Stomach smooth muscle (tissue), 2 donors: ENCODE measurements around the gene TTC39C.
"Not testable (repeated sequence)": the region's sequence is repeated elsewhere in the genome, so short reads cannot be mapped to it uniquely, and the experiment has no call there.

Source experiments
- H3K27ac ChIP-seq: one replicate; pipeline ENCODE4 v1.7.0; 2013; ENCODE audit warnings: mild to moderate bottlenecking, low read length, inconsistent platforms
- H3K27me3 ChIP-seq, 2 donors: one replicate each; pipeline ENCODE4 v1.7.0; 2013; ENCODE audit warnings: low read length in 2 of 2; ENCODE audit not compliant: insufficient read depth in 2 of 2, control insufficient read depth in 1 of 2
- H3K36me3 ChIP-seq, 2 donors: one replicate each; pipeline ENCODE4 v1.7.0; 2013; ENCODE audit warnings: low read length in 2 of 2; ENCODE audit not compliant: control insufficient read depth in 2 of 2, insufficient read depth in 2 of 2
- H3K4me1 ChIP-seq: one replicate; pipeline ENCODE4 v1.7.0; 2013; ENCODE audit warnings: low read length; ENCODE audit not compliant: control insufficient read depth, insufficient read depth
- H3K4me3 ChIP-seq, 2 donors: one replicate each; pipeline ENCODE4 v1.7.0; 2013; ENCODE audit warnings: low read length in 2 of 2
- H3K9ac ChIP-seq, 2 donors: one replicate each; pipeline ENCODE4 v1.7.0; 2013; ENCODE audit warnings: low read length in 2 of 2, mild to moderate bottlenecking in 1 of 2
- H3K9me3 ChIP-seq, 2 donors: one replicate each; pipeline ENCODE4 v1.7.0; 2013; ENCODE audit warnings: low read length in 2 of 2; ENCODE audit not compliant: control insufficient read depth in 2 of 2
- donor health status: healthy.
- donor health status: Pancreatic carcinoma.

The TTC39C gene

DNA sequence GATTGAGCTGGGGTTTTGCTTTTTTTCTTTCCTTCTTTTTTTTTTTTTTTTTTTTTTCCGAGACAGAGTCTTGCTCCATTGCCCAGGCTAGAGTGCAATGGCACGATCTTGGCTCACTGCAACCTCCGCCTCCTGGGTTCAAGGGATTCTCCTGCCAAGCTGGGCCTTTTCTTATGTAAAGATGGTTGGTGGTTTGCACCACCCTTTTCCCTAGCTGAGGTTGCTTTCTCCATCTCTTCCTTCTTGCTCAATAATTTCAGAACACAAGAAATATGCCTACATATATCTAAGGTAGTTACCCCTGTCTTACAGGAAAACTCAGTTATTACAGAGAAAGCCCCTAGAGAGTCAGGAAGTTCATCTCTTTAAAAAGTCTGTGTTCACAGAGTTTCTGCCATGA, 7.0 kb downstream of the TTC39C start:
- Histone ChIP-seq H3K4me1 (no peaks in the 10 kb centered on the region), H3K27ac (no peak overlapping the region)

DNA sequence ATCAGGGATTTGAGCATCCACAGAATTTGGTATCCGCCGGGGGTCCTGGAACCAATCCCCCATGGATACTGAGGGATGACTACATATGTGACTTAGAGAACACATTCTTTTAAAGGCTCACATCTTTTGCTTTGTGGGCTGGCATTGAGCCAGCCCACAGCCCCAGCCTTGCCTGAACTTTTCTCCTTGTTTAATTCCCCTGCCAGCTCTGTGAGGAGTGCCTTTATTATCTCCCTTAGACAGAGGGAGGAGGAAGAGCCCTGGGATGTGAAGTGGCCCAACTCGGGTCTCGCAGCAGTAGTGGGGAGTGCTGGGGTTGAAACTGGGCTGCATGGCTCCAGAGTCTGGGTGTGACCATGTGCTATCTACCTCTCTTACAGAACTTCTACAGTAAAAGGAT, 7.6 kb downstream of the TTC39C start:
- Histone ChIP-seq H3K36me3 (peaks cover 0 to 2% of the 10 kb centered on the region in 2 donors), H3K27me3 (no peaks in the 10 kb centered on the region), H3K27ac (no peak overlapping the region), H3K9me3 (no peaks in the 10 kb centered on the region), H3K9ac (no peak overlapping the region), H3K4me1 (no peaks in the 10 kb centered on the region), H3K4me3 (no peak overlapping the region)

More for the DNA sequence above, 7.0 kb downstream of the TTC39C start:
- no peak overlapping the region for H3K9ac ChIP-seq
- peaks cover 0 to 2% of the 10 kb centered on the region in 2 donors for H3K36me3 ChIP-seq
- no peaks in the 10 kb centered on the region for H3K27me3 ChIP-seq
- H3K4me3 ChIP-seq = no peak overlapping the region
- H3K9me3 ChIP-seq = no peaks in the 10 kb centered on the region

DNA sequence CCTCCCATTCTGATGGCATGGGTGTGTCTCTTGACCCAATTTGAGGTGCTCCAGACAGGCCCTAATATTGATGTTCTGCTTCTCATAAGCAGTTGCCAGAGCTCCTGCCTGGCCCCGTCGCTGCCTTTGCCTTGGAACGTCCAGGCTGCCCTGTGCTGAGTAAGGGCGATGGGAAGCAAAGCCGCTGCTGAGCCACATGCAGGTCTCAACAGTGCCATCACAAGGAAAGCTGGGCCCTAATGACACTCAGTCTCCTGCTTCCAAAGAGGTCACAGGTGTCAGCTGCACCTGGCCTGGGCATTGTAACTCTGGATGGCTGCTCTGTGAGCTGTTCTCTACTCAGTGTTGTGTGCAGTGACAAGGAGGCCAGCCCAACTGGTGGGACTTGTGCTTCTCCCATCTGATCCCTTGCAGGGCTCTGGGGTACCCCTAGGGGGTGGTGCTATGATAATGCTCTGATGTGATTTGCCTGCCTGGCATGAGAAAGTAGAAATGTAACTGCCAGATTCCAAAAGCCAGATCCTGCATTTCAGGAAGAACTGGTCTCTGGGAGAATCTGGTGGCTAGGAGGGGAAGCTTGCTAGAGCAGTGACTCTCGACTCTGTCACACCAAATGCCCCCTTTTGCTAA, 8.7 kb downstream of the TTC39C start:
- no peaks in the 10 kb centered on the region for H3K9me3 ChIP-seq
- H3K36me3 ChIP-seq = peaks cover 0 to 2% of the 10 kb centered on the region in 2 donors
- peaks cover 3% of the 10 kb centered on the region for H3K4me1 ChIP-seq
- no peak overlapping the region for H3K4me3 ChIP-seq
- H3K9ac ChIP-seq = peak overlapping the region in 1 of 2 donors; percentile 13
- H3K27ac ChIP-seq = no peak overlapping the region
- H3K27me3 ChIP-seq = no peaks in the 10 kb centered on the region

DNA sequence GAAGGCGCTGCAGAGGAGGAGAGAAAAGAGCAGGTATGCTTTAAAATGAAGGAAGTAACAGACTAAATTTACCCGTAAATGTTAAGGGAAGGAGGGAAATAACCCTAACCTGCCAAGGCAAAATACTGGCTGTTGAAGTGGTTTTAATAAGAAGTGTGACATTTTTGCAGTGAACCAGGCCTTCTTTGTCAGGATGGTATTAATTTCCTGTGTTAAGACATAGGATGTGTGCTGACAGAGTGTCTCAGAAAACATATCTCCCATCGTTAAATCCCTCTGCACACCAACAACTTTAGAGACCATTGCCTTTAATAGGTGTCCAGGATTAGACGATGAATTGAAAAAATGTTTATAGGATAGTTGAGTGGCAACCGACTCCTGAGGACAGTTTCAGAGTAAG, 9.9 kb downstream of the TTC39C start:
- no peaks in the 10 kb centered on the region for H3K27me3 ChIP-seq
- no peak overlapping the region for H3K27ac ChIP-seq
- H3K4me3 ChIP-seq = no peak overlapping the region
- peaks cover 0 to 2% of the 10 kb centered on the region in 2 donors for H3K36me3 ChIP-seq
- peaks cover 3% of the 10 kb centered on the region for H3K4me1 ChIP-seq
- H3K9ac ChIP-seq = no peak overlapping the region
- no peaks in the 10 kb centered on the region for H3K9me3 ChIP-seq

DNA sequence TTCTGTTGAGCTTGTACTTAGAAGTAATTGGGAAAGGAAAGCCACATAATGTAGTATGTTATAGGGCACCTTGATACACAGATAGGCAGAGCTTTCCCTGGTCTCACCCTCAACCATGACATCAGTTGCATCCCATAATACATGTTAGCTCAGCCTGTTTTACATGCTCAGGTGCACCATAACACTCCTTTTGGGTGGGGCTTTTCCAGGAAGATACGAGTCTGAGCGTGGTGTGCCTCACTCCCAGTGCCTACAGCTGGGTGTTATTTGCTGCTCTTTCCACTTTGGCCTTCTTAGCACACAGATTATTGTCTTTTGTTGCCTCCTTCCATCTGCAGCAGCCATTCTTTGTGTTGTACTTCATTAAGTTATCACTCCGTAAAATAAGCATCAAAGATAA, 11.9 kb downstream of the TTC39C start:
- Histone ChIP-seq H3K27me3 (no peaks in the 10 kb centered on the region), H3K9me3 (no peaks in the 10 kb centered on the region), H3K9ac (no peak overlapping the region), H3K36me3 (peaks cover 0 to 2% of the 10 kb centered on the region in 2 donors), H3K4me3 (no peak overlapping the region), H3K27ac (no peak overlapping the region), H3K4me1 (peaks cover 3% of the 10 kb centered on the region)

DNA sequence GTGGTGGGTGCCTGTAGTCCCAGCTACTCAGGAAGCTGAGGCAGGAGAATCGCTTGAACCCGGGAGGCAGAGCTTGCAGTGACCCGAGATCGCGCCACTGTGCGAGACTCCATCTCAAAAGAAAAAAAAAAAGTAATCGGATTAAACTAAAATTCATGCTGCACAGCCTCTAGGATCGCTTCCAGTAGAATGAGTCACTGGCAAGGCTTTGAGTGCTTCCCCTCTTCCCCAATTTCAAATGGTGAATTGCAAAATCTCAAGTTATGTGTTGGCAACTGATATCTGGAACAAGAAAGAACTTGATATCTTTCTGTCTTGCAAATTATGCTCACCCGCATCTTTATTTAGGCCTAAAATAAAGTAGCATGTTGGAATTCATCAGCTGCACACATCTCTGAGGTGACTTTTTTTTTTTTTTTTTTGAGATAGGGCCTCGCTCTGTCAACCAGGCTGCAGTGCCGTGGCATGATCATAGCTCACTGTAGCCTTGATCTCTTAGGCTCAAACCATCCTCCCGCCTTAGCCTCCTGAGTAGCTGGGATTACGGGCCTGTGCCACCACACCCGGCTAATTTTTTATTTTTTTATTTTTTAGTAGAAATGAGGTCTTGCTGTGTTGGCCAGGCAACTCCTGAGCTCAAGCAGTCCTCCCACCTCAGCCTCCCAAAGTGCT, 12.7 kb downstream of the TTC39C start:
- Histone ChIP-seq H3K27me3 (no peaks in the 10 kb centered on the region), H3K36me3 (peaks cover 0 to 2% of the 10 kb centered on the region in 2 donors), H3K4me3 (no peak overlapping the region), H3K27ac (no peak overlapping the region), H3K9me3 (no peaks in the 10 kb centered on the region), H3K4me1 (peaks cover 3% of the 10 kb centered on the region), H3K9ac (no peak overlapping the region)

DNA sequence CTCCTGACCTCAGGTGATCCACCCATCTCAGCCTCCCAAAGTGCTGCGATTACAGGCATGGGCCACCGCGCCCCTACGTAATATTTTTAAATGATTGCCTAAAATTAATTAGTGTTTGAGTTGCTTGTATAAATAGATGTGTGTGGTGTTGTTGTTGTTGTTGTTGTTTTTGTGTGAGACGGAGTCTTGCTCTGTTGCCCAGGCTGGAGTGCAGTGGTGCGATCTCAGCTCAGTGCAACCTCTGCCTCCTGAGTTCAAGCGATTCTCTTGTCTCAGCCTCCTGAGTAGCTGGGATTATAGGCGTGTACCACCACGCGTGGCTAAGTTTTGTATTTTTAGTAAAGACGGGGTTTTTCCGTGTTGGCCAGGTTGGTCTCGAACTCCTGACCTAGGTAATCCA, 14.4 kb downstream of the TTC39C start:
- H3K27ac ChIP-seq, H3K36me3 ChIP-seq, H3K4me1 ChIP-seq, H3K27me3 ChIP-seq, H3K9me3 ChIP-seq, H3K4me3 ChIP-seq, H3K9ac ChIP-seq: not testable (repeated sequence)

DNA sequence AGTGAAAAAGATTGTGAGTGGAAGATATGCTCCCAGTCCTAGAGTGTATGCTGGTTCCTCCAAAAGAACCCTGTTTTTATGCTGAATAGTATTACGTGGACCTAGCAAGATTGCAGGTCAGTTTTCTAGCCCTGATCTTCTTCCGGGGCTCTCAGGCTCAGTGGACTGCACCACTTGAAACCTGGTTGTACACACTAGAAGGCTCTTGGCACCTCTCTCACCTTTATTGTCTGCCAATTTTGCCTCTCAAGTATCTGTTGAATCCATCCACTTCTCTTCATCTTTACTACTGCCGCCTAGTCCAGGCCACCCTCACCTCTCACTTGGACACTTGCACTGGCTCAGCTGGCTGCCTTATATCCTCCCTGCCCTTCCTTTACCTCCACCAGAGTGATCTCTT, 16.8 kb downstream of the TTC39C start:
- H3K27ac ChIP-seq = no peak overlapping the region
- H3K4me1 ChIP-seq = peaks cover 3% of the 10 kb centered on the region

DNA sequence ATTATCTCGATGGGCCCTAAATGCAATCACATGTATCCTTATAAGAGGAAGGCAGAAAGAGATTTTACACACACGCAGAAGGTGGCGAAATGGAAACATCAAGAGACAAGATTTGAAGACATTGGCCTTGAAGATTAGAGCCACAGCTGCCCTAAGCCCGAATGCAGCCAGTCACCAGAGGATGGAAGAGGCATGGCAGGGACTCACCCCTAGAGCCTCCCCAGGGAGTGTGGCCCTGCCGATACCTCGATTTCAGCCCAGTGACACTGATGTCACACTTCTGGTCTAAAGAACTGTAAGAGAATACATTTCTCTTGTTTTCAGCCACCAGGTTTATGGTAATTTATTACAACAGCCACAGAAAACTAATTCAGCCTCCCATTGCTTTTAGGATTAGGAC, 17.4 kb downstream of the TTC39C start:
- H3K9ac ChIP-seq = no peak overlapping the region
- H3K4me1 ChIP-seq = peaks cover 3% of the 10 kb centered on the region
- H3K27ac ChIP-seq = no peak overlapping the region
- H3K36me3 ChIP-seq = no peaks in the 10 kb centered on the region
- H3K4me3 ChIP-seq = no peak overlapping the region
- no peaks in the 10 kb centered on the region for H3K9me3 ChIP-seq
- no peaks in the 10 kb centered on the region for H3K27me3 ChIP-seq

More for the DNA sequence above, 16.8 kb downstream of the TTC39C start:
- H3K9ac ChIP-seq = no peak overlapping the region
- no peaks in the 10 kb centered on the region for H3K9me3 ChIP-seq
- no peaks in the 10 kb centered on the region for H3K36me3 ChIP-seq
- H3K4me3 ChIP-seq = no peak overlapping the region
- H3K27me3 ChIP-seq = no peaks in the 10 kb centered on the region

DNA sequence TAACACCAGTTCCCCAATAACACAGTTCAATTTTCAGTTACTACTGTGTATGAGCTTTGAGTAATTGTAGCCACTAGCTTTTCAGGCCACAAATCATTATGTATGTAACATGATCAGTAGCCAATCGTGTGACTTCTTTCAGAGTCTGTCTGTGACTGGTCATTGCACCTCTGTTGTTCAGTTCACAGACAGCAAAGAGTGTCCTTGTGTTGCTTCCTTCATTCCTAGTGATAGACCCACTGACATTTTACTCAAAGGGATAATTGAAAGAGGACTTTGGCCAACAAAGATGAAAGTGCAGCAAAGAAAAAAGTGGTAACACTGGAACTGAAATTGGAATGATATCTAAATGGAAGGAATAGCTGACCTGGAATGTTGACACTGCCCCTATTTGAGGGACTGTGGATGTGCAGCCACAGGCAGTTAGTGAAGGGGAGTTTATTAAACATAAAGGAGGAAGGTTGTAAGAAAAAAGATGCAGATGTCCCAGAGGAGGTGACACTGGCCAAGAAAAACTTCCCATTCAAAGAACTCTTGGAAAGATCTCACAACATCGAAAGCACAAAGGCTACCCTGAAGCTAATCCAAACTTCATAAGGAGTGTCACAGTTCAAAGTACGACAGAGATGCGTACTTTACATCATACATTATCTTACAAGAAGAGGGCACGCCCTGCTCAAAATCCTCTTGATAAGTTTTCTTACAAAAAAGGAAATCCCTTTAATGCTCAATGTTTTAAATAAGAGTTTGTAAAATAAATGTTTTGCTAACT, 19.3 kb downstream of the TTC39C start:
- no peaks in the 10 kb centered on the region for H3K36me3 ChIP-seq

DNA sequence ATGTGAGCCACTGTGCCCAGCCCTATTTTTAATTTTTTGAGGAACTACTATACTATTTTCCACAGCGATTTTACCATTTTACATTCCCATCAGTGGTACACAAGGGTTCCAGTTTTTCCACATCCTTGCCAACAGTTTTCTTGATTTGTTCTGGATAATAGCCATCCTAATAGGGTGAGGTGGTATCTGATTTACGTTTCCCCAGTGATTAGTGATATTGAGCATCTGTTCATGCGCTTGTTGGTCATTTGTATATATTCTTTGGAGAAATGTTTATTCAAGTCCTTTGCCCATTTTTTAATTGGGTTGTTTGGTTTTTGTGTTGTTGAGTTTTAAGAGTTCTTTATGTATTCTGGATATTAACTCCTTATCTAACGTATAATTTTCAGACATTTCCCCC, 20.8 kb downstream of the TTC39C start:
- H3K9me3 ChIP-seq = no peaks in the 10 kb centered on the region
- no peaks in the 10 kb centered on the region for H3K4me1 ChIP-seq
- no peaks in the 10 kb centered on the region for H3K36me3 ChIP-seq
- no peak overlapping the region for H3K4me3 ChIP-seq
- H3K9ac ChIP-seq = no peak overlapping the region
- H3K27me3 ChIP-seq = no peaks in the 10 kb centered on the region
- H3K27ac ChIP-seq = no peak overlapping the region

More for the DNA sequence above, 19.3 kb downstream of the TTC39C start:
- no peak overlapping the region for H3K9ac ChIP-seq
- no peaks in the 10 kb centered on the region for H3K27me3 ChIP-seq
- H3K4me1 ChIP-seq = no peaks in the 10 kb centered on the region
- H3K4me3 ChIP-seq = no peak overlapping the region
- no peak overlapping the region for H3K27ac ChIP-seq
- no peaks in the 10 kb centered on the region for H3K9me3 ChIP-seq
